Ishikawa (cell line): ENCODE data around the gene AP3S2.

Source experiments
- CEBPB ChIP-seq: IDR thresholded peaks from 2 replicates; pipeline ENCODE4 v1.6.1; 2012
- CREB1 ChIP-seq: IDR thresholded peaks from 2 replicates; pipeline ENCODE4 v1.6.1; 2012; ENCODE audit warnings: low read depth
- EGR1 ChIP-seq: IDR thresholded peaks from 2 replicates; pipeline ENCODE4 v1.6.1; 2012
- EP300 ChIP-seq: IDR thresholded peaks from 2 replicates; pipeline ENCODE4 v1.6.1; 2012; ENCODE audit warnings: borderline replicate concordance
- FOXM1 ChIP-seq: IDR thresholded peaks from 2 replicates; pipeline ENCODE4 v1.6.1; 2012; ENCODE audit warnings: low read depth, borderline replicate concordance
- MAX ChIP-seq: IDR thresholded peaks from 2 replicates; pipeline ENCODE4 v1.6.1; 2012
- NFIC ChIP-seq: IDR thresholded peaks from 2 replicates; pipeline ENCODE4 v1.6.1; 2012
- RAD21 ChIP-seq: IDR thresholded peaks from 2 replicates; pipeline ENCODE4 v1.6.1; 2012; ENCODE audit warnings: low read depth
- REST ChIP-seq: IDR thresholded peaks from 2 replicates; pipeline ENCODE4 v1.6.1; 2012; ENCODE audit warnings: low read depth, mild to moderate bottlenecking
- TAF1 ChIP-seq: IDR thresholded peaks from 2 replicates; pipeline ENCODE4 v1.6.1; 2012; ENCODE audit warnings: low read depth, mild to moderate bottlenecking
- TCF12 ChIP-seq: IDR thresholded peaks from 2 replicates; pipeline ENCODE4 v1.6.1; 2012; ENCODE audit warnings: low read depth
- TEAD4 ChIP-seq: IDR thresholded peaks from 2 replicates; pipeline ENCODE4 v1.6.1; 2012
- USF1 ChIP-seq: IDR thresholded peaks from 2 replicates; pipeline ENCODE4 v1.6.1; 2012
- YY1 ChIP-seq: IDR thresholded peaks from 2 replicates; pipeline ENCODE4 v1.6.1; 2012; ENCODE audit warnings: low read depth
- ZBTB7A ChIP-seq: IDR thresholded peaks from 2 replicates; pipeline ENCODE4 v1.6.1; 2012; ENCODE audit warnings: low read depth

Gene AP3S2

GRCh38 chr15:89847101-89847500, 46.7 kb downstream of the AP3S2 start:
- TF ChIP-seq YY1 (no peak), RAD21 (no peak), TAF1 (no peak), REST (no peak), MAX (no peak), TEAD4 (no peak), USF1 (no peak), FOXM1 (no peak), CREB1 (no peak), TCF12 (no peak), CEBPB (no peak), EGR1 (no peak), NFIC (no peak), EP300 (no peak)

- TF ChIP-seq EGR1 (no peak), USF1 (no peak), ZBTB7A (no peak), TEAD4 (peak; percentile 48), NFIC (no peak)
Measured at GRCh38 chr15:89845305-89845893, 48.4 kb downstream of the AP3S2 start.

GRCh38 chr15:89841962-89842361, 51.8 kb downstream of the AP3S2 start:
- TF ChIP-seq EP300 (no peak), USF1 (no peak), RAD21 (no peak), TCF12 (no peak), REST (no peak), CREB1 (no peak), FOXM1 (no peak), EGR1 (no peak), MAX (no peak), CEBPB (no peak), TEAD4 (no peak), TAF1 (no peak), ZBTB7A (no peak)

GRCh38 chr15:89841306-89841705, 52.5 kb downstream of the AP3S2 start:
- no peak for TF ChIP-seq YY1
- no peak for TF ChIP-seq ZBTB7A
- TF ChIP-seq TEAD4: no peak
- TF ChIP-seq NFIC: no peak
- no peak for TF ChIP-seq REST
- TF ChIP-seq TCF12: no peak
- no peak for TF ChIP-seq TAF1
- no peak for TF ChIP-seq MAX
- no peak for TF ChIP-seq CEBPB
- TF ChIP-seq USF1: no peak
- no peak for TF ChIP-seq RAD21
- TF ChIP-seq EP300: no peak
- no peak for TF ChIP-seq EGR1
- no peak for TF ChIP-seq FOXM1
- TF ChIP-seq CREB1: no peak
